Measurements from ENCODE around the gene SMU1.

SMU1 gene

GRCh38 chr9:33043671-33044070 is 32.8 kb downstream of the SMU1 start:
- DNase-seq: no peak

- DNase-seq: no peak
Measured at GRCh38 chr9:33042473-33042872, 34.0 kb downstream of the SMU1 start.

- DNase-seq: peak; percentile 18
Measured at GRCh38 chr9:33041432-33042188, 34.9 kb downstream of the SMU1 start.

GRCh38 chr9:33040792-33041431 is 35.6 kb downstream of the SMU1 start:
- no peak for DNase-seq

- DNase-seq: no peak
Measured at GRCh38 chr9:33032865-33033264, 43.6 kb downstream of the SMU1 start.

- DNase-seq: no peak
Measured at GRCh38 chr9:33032292-33032691, 44.2 kb downstream of the SMU1 start.

GRCh38 chr9:33030285-33030684 is 46.2 kb downstream of the SMU1 start:
- no peak for DNase-seq

GRCh38 chr9:33029231-33029786 is 47.2 kb downstream of the SMU1 start:
- peak; percentile 52 for DNase-seq

- DNase-seq: peak; percentile 56
Measured at GRCh38 chr9:33025572-33026342, 50.7 kb downstream of the SMU1 start.

GRCh38 chr9:33024966-33025571 is 51.4 kb downstream of the SMU1 start, which contains the start of gene DNAJA1:
TSS of gene DNAJA1 (plus strand) at chr9:33025273. CDS start at chr9:33026485, 1,212 bp downstream.
- DNase-seq: peak; percentile 94

- peak; percentile 42 for DNase-seq
Measured at GRCh38 chr9:33024126-33024965, 52.1 kb downstream of the SMU1 start.

GRCh38 chr9:33023661-33024060 is 52.8 kb downstream of the SMU1 start:
- no peak for DNase-seq

- no peak for DNase-seq
Measured at GRCh38 chr9:33022755-33023154, 53.7 kb downstream of the SMU1 start.

GRCh38 chr9:33022303-33022702 is 54.2 kb downstream of the SMU1 start:
- DNase-seq: no peak

GRCh38 chr9:33019797-33020196 is 56.7 kb downstream of the SMU1 start:
- no peak for DNase-seq

GRCh38 chr9:33017283-33018041 is 59.0 kb downstream of the SMU1 start:
- no peak for DNase-seq

GRCh38 chr9:33014665-33015014 is 61.8 kb downstream of the SMU1 start:
- no peak for DNase-seq

GRCh38 chr9:33013962-33014664 is 62.4 kb downstream of the SMU1 start:
- no peak for DNase-seq

- no peak for DNase-seq
Measured at GRCh38 chr9:33012328-33013069, 64.0 kb downstream of the SMU1 start.

GRCh38 chr9:33011831-33012230 is 64.6 kb downstream of the SMU1 start:
- DNase-seq: no peak
